Ascending aorta (tissue), 2 donors: ENCODE measurements around the gene CTTN. TPM values are rescaled to one million over a fixed set of nuclear protein-coding genes. Genes with fewer than 3 reads are reported as not detected.

Experiments
- DNase-seq, 2 donors: peaks; one replicate each; pipeline ENCODE4 v3.0.0-alpha.2; 2019; ENCODE audit warnings: low spot score in 2 of 2
- H3K27ac ChIP-seq, 2 donors: fragments of 200-600 bp; sonication (generic); one replicate each; pipeline ENCODE4 v1.5.1; 2016 to 2017; ENCODE audit warnings: mild to moderate bottlenecking in 1 of 2
- H3K27me3 ChIP-seq: fragments of 200-600 bp; sonication (generic); one replicate; pipeline ENCODE4 v1.5.1; 2017
- H3K36me3 ChIP-seq, 2 donors: fragments of 200-600 bp; sonication (generic); one replicate each; pipeline ENCODE4 v1.5.1; 2016
- H3K4me1 ChIP-seq, 2 donors: fragments of 200-600 bp; sonication (generic); one replicate each; pipeline ENCODE4 v1.5.1; 2016 to 2017; ENCODE audit warnings: mild to moderate bottlenecking in 1 of 2
- H3K4me3 ChIP-seq, 2 donors: fragments of 200-600 bp; sonication (generic); one replicate each; pipeline ENCODE4 v1.5.1; 2016 to 2017; ENCODE audit warnings: mild to moderate bottlenecking in 1 of 2
- H3K9me3 ChIP-seq, 2 donors: fragments of 200-600 bp; sonication (generic); one replicate each; pipeline ENCODE4 v1.5.1; 2016
- CTCF ChIP-seq, 3 experiments: fragments of 200-600 bp in 2 of 3; fragments of 450-650 bp in 1 of 3; sonication (generic) in 2 of 3; IDR thresholded peaks; one replicate each; pipeline ENCODE4 v1.5.1; 2016 to 2019; ENCODE audit warnings: antibody characterized with exemption in 3 of 3, mild to moderate bottlenecking in 1 of 3, moderate library complexity in 1 of 3
- intact Hi-C: fragments of 100-400 bp; cut with DNase I; formaldehyde crosslinking; loops from one replicate; pipeline ENCODE4 v1.15.1; 2023
- total RNA-seq: library from RNA; depleted of rRNA; stranded (reverse); fragments of >200 nt; gene quantifications from one replicate; pipeline ENCODE4 v1.1.0, GENCODE V29; 2016

Gene CTTN
- total RNA-seq, 1 donor from 2014 or later = 166 TPM

- Histone ChIP-seq H3K9me3 (no peaks in the 10 kb centered on the region), H3K36me3 (no peaks in the 10 kb centered on the region), H3K27me3 (no peaks in the 10 kb centered on the region), H3K4me1 (no peaks in the 10 kb centered on the region), H3K27ac (no peak overlapping the region), H3K4me3 (no peak overlapping the region)
- no peak for TF ChIP-seq CTCF (IDR thresholded peaks at IDR 0.05)
- no peak for DNase-seq
- intact Hi-C loops = loop anchor here (5.0 to 10.0 kb wide), 3 partner anchors 289 to 956 kb away; no protein-coding TSS in a partner anchor
Observed at GRCh38 chr11:70466154-70466553, 67.8 kb downstream of the CTTN start.

GRCh38 chr11:70466596-70466995, 68.3 kb downstream of the CTTN start:
- Histone ChIP-seq H3K27ac (no peak overlapping the region), H3K27me3 (no peaks in the 10 kb centered on the region), H3K9me3 (no peaks in the 10 kb centered on the region), H3K4me3 (no peak overlapping the region), H3K4me1 (no peaks in the 10 kb centered on the region), H3K36me3 (no peaks in the 10 kb centered on the region)
- intact Hi-C loops = loop anchor here (5.0 to 10.0 kb wide), 3 partner anchors 288 to 956 kb away; no protein-coding TSS in a partner anchor
- TF ChIP-seq CTCF (IDR thresholded peaks at IDR 0.05) = no peak
- DNase-seq = no peak

- Histone ChIP-seq H3K9me3 (no peaks in the 10 kb centered on the region), H3K4me1 (no peaks in the 10 kb centered on the region), H3K27ac (no peak overlapping the region), H3K27me3 (no peaks in the 10 kb centered on the region), H3K36me3 (no peaks in the 10 kb centered on the region), H3K4me3 (no peak overlapping the region)
- intact Hi-C loops = loop anchor here (5.0 to 10.0 kb wide), 3 partner anchors 287 to 955 kb away; no protein-coding TSS in a partner anchor
- TF ChIP-seq CTCF (IDR thresholded peaks at IDR 0.05) = peak; percentile 30 to 73 (median 73)
- DNase-seq = no peak
Observed at GRCh38 chr11:70467201-70468085, 69.1 kb downstream of the CTTN start.

GRCh38 chr11:70468256-70469195, 70.2 kb downstream of the CTTN start:
- intact Hi-C loops = loop anchor here (5.0 to 10.0 kb wide), 3 partner anchors 286 to 954 kb away; no protein-coding TSS in a partner anchor
- Histone ChIP-seq H3K4me1 (no peaks in the 10 kb centered on the region), H3K4me3 (no peak overlapping the region), H3K36me3 (no peaks in the 10 kb centered on the region), H3K27me3 (no peaks in the 10 kb centered on the region), H3K27ac (no peak overlapping the region), H3K9me3 (no peaks in the 10 kb centered on the region)
- TF ChIP-seq CTCF (IDR thresholded peaks at IDR 0.05) = no peak
- no peak for DNase-seq

- H3K36me3 ChIP-seq = no peaks in the 10 kb centered on the region
- no peak overlapping the region for H3K27ac ChIP-seq
- TF ChIP-seq CTCF (IDR thresholded peaks at IDR 0.05) = no peak
- no peaks in the 10 kb centered on the region for H3K9me3 ChIP-seq
- intact Hi-C loops = no loop called here
- no peak for DNase-seq
- no peaks in the 10 kb centered on the region for H3K4me1 ChIP-seq
- H3K4me3 ChIP-seq = no peak overlapping the region
- no peaks in the 10 kb centered on the region for H3K27me3 ChIP-seq
Observed at GRCh38 chr11:70470127-70470526, 71.8 kb downstream of the CTTN start.
